ENCODE data around the gene HLCS.
A peak's percentile ranks its signal among the peaks of the same experiment; 100 is the strongest.

The HLCS gene

GRCh38 chr21:36704958-36705678 is 261.4 kb downstream of the HLCS start:
- TF ChIP-seq, protein P1, sequence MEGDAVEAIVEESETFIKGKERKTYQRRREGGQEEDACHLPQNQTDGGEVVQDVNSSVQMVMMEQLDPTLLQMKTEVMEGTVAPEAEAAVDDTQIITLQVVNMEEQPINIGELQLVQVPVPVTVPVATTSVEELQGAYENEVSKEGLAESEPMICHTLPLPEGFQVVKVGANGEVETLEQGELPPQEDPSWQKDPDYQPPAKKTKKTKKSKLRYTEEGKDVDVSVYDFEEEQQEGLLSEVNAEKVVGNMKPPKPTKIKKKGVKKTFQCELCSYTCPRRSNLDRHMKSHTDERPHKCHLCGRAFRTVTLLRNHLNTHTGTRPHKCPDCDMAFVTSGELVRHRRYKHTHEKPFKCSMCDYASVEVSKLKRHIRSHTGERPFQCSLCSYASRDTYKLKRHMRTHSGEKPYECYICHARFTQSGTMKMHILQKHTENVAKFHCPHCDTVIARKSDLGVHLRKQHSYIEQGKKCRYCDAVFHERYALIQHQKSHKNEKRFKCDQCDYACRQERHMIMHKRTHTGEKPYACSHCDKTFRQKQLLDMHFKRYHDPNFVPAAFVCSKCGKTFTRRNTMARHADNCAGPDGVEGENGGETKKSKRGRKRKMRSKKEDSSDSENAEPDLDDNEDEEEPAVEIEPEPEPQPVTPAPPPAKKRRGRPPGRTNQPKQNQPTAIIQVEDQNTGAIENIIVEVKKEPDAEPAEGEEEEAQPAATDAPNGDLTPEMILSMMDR (IDR thresholded peaks at IDR 0.05; ENCODE audit: low read depth, low read length): no peak
- peak overlapping the region; percentile 29 for H3K4me3 ChIP-seq (ENCODE audit: low read depth, low read length)

GRCh38 chr21:36704281-36704957 is 262.1 kb downstream of the HLCS start:
- peak overlapping the region; percentile 29 for H3K4me3 ChIP-seq (ENCODE audit: low read depth, low read length)
- TF ChIP-seq, protein P1 (IDR thresholded peaks at IDR 0.05; ENCODE audit: low read depth, low read length): no peak

DNA sequence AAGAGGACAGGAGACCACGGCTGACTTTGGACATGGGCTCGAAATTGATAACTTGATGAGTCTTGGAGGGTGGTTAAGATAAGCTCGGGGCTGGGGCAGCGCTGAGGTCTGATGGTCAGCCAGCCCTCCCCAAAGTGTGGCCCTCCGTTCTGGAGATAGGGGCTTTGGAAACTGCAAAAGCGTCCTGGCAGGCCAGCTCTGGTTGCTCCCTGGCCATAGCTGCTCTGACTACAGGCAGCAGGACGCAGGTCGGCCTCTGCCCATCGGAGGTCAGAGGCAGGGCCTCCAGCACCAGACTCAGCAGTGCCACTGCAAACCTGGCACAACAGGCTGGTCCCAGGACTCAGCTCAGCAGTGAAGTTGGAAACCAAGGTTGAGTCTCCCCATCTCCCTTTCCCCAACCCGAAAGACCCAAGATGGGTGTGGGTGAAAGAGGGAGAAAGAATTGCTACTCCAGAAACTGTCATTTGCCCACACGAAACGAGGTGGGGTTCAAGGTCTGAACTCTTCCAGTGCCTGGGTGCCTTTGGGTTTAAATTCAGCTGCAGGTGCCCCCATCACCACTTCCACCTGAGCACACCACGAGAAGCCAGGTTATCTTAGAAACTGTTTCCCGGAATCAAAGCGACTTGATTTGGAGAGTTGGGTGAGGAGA is 262.7 kb downstream of the HLCS start:
- peak overlapping the region; percentile 29 for H3K4me3 ChIP-seq (ENCODE audit: low read depth, low read length)
- TF ChIP-seq, protein P1 (IDR thresholded peaks at IDR 0.05; ENCODE audit: low read depth, low read length): no peak

DNA sequence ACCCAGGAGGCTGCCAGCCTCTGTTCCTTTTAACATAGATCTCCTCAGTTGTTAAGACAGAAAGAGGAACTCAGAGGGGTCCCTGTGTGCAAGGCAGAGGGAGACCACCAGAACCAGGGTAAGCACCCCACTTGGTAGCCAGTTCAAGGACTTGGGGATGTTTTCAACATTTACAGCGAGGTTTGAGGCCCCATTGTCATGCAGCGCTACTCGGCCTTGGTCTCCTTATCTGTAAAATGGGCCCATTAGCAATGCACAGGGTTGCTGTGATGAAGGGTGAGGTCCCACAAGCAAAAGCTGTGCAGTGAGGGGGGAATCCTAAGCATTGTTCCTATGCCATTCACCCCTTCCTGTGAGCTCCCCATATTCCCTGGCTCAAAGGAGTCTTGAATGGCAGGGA is 263.3 kb downstream of the HLCS start:
- TF ChIP-seq, protein P1 (IDR thresholded peaks at IDR 0.05; ENCODE audit: low read depth, low read length): no peak
- no peak overlapping the region for H3K4me3 ChIP-seq (ENCODE audit: low read depth, low read length)

- TF ChIP-seq, protein P1 (IDR thresholded peaks at IDR 0.05; ENCODE audit: low read depth, low read length): no peak
Observed at GRCh38 chr21:36702622-36702968, 263.9 kb downstream of the HLCS start.

GRCh38 chr21:36701756-36702621 is 264.5 kb downstream of the HLCS start:
- peak overlapping the region; percentile 56 for H3K4me3 ChIP-seq (ENCODE audit: low read depth, low read length)
- TF ChIP-seq, protein P1 (IDR thresholded peaks at IDR 0.05; ENCODE audit: low read depth, low read length): no peak

More at GRCh38 chr21:36702622-36702968, 263.9 kb downstream of the HLCS start:
- H3K4me3 ChIP-seq (ENCODE audit: low read depth, low read length): peak overlapping the region; percentile 56; the same call in 1 of the 2 replicates

Data from WI38 (cell line).